OCI-LY7 (cell line): Measurements from ENCODE around the gene SCG3. TPM values are rescaled to one million over a fixed set of nuclear protein-coding genes. Genes with fewer than 3 reads are reported as not detected.

Experiments
- BruUV-seq: library from RNA; stranded (reverse); fragments of 400-500 nt; replicated peaks from 2 replicates; lab custom pipeline; 2021; lab: Mats Ljungman, UMichigan
- CTCF ChIA-PET: fragments of 300-600 bp; sonication (Branson Sonifier 250); formaldehyde crosslinking; loops from one replicate; lab custom pipeline; 2022; ENCODE audit warnings: antibody characterized with exemption; ENCODE audit not compliant: unreplicated experiment; lab: Charles Lee
- POLR2A ChIA-PET: fragments of 300-600 bp; sonication (Branson Sonifier 250); formaldehyde crosslinking; loops from one replicate; lab custom pipeline; 2022; ENCODE audit warnings: antibody characterized with exemption; lab: Charles Lee
- DNase-seq: peaks from one replicate; pipeline ENCODE4 v3.0.0-alpha.2; 2015; ENCODE audit warnings: low spot score
- H2AFZ ChIP-seq: fragments of 200-600 bp; sonication (generic), shearing (Covaris generic); 2 replicates; pipeline ENCODE4 v1.6.1; 2014; ENCODE audit warnings: mild to moderate bottlenecking, antibody characterized with exemption, low read length, moderate library complexity
- H3K27ac ChIP-seq: fragments of 200-600 bp; sonication (generic); 2 replicates; pipeline ENCODE4 v1.5.1; 2014; ENCODE audit warnings: mixed run types, low read depth, mild to moderate bottlenecking, moderate library complexity, low read length, inconsistent platforms; ENCODE audit not compliant: poor library complexity, severe bottlenecking
- H3K36me3 ChIP-seq: fragments of 200-600 bp; sonication (generic); 2 replicates; pipeline ENCODE4 v1.6.1; 2014; ENCODE audit warnings: mild to moderate bottlenecking, antibody characterized with exemption, low read length, moderate library complexity, mixed read lengths; ENCODE audit not compliant: insufficient read depth
- H3K4me1 ChIP-seq: fragments of 200-600 bp; sonication (generic); 2 replicates; pipeline ENCODE4 v1.5.1; 2014; ENCODE audit warnings: mild to moderate bottlenecking, low read length; ENCODE audit not compliant: insufficient read depth, poor library complexity, severe bottlenecking
- H3K4me2 ChIP-seq: fragments of 200-600 bp; sonication (generic); 2 replicates; pipeline ENCODE4 v1.6.1; 2014; ENCODE audit warnings: mild to moderate bottlenecking, low read length
- H3K4me3 ChIP-seq: fragments of 200-600 bp; sonication (generic); 2 replicates; pipeline ENCODE4 v1.5.1; 2014; ENCODE audit warnings: mild to moderate bottlenecking, low read depth, low read length; ENCODE audit not compliant: poor library complexity, severe bottlenecking
- H3K79me2 ChIP-seq: fragments of 200-600 bp; sonication (generic); 2 replicates; pipeline ENCODE4 v1.6.1; 2016; ENCODE audit warnings: low read depth, mild to moderate bottlenecking, low read length, moderate library complexity, mixed read lengths; ENCODE audit not compliant: insufficient read depth
- H3K9me2 ChIP-seq: fragments of 200-600 bp; sonication (generic); 2 replicates; pipeline ENCODE4 v1.6.1; 2016; ENCODE audit warnings: mild to moderate bottlenecking, low read length, mixed read lengths; ENCODE audit not compliant: insufficient read depth
- H3K9me3 ChIP-seq: fragments of 200-600 bp; sonication (generic); 2 replicates; pipeline ENCODE4 v1.6.1; 2014; ENCODE audit warnings: mild to moderate bottlenecking, mixed run types, low read length, mixed read lengths
- H4K20me1 ChIP-seq: fragments of 200-600 bp; sonication (generic); 2 replicates; pipeline ENCODE4 v1.6.1; 2014; ENCODE audit warnings: mild to moderate bottlenecking, antibody characterized with exemption, low read length, moderate library complexity, mixed read lengths; ENCODE audit not compliant: insufficient read depth
- CTCF ChIP-seq: fragments of 200-600 bp; sonication (generic); conservative IDR thresholded peaks from 2 replicates; pipeline ENCODE4 v1.5.1; 2014; ENCODE audit warnings: mild to moderate bottlenecking, antibody characterized with exemption, low read length, moderate library complexity, mixed read lengths
- EZH2phosphoT487 ChIP-seq: fragments of 200-600 bp; sonication (generic); IDR thresholded peaks from 2 replicates; pipeline ENCODE4 v1.6.1; 2018; ENCODE audit warnings: low read depth, borderline replicate concordance, mild to moderate bottlenecking, mixed run types, antibody characterized with exemption, low read length, moderate library complexity, mixed read lengths
- intact Hi-C: fragments of 100-400 bp; cut with micrococcal nuclease; formaldehyde crosslinking; loops from one replicate; pipeline ENCODE4 v1.10.0; 2022; ENCODE audit not compliant: unreplicated experiment
- total RNA-seq, 2 experiments: library from RNA; depleted of rRNA in 1 of 2; stranded (reverse); fragments of >200 nt in 1 of 2; shearing (Covaris generic) in 1 of 2; gene quantifications; 2 replicates each; pipeline ENCODE4 v1.2.3, GENCODE V29; 2014 to 2022

SCG3 gene
- total RNA-seq, 2 experiments from 2014 or later, result not detected

GRCh38 chr15:51702710-51703109 is 21.4 kb downstream of the SCG3 start:
- no peak overlapping the region for H3K27ac ChIP-seq
- no peaks in the 10 kb centered on the region for H3K36me3 ChIP-seq
- no TSS peak for BruUV-seq
- ChIA-PET POLR2A (interaction anchor here (0.5 to 1.0 kb wide), 2 partner anchors 46 to 1504 kb away, joined by 3 read pairs; no protein-coding TSS in a partner anchor), CTCF (no interaction called here)
- no peaks in the 10 kb centered on the region for H3K79me2 ChIP-seq
- H4K20me1 ChIP-seq, result no peaks in the 10 kb centered on the region
- H3K9me2 ChIP-seq, result no peaks in the 10 kb centered on the region
- H3K4me1 ChIP-seq, result no peaks in the 10 kb centered on the region
- DNase-seq, result no peak
- H2AFZ ChIP-seq, result no peak overlapping the region
- H3K4me2 ChIP-seq, result no peak overlapping the region
- no peaks in the 10 kb centered on the region for H3K9me3 ChIP-seq
- TF ChIP-seq EZH2phosphoT487 (no peak), CTCF (no peak)
- intact Hi-C loops, result no loop called here
- no peak overlapping the region for H3K4me3 ChIP-seq

- CTCF ChIA-PET, result no interaction called here
These were observed 25.0 kb downstream of the SCG3 start for GRCh38 chr15:51706291-51706690.

More at GRCh38 chr15:51706291-51706690, 25.0 kb downstream of the SCG3 start:
- Histone ChIP-seq H3K27ac (no peak overlapping the region), H3K79me2 (no peaks in the 10 kb centered on the region), H3K36me3 (no peaks in the 10 kb centered on the region), H3K9me3 (no peaks in the 10 kb centered on the region), H3K4me2 (no peak overlapping the region), H3K4me1 (no peaks in the 10 kb centered on the region), H2AFZ (no peak overlapping the region), H3K9me2 (no peaks in the 10 kb centered on the region), H4K20me1 (no peaks in the 10 kb centered on the region), H3K4me3 (no peak overlapping the region)
- intact Hi-C loops, result no loop called here
- POLR2A ChIA-PET, result no interaction called here
- no peak for TF ChIP-seq EZH2phosphoT487
- TF ChIP-seq CTCF, result no peak
- no peak for DNase-seq
- no TSS peak for BruUV-seq
